Adrenal gland (tissue), 5 donors: Measurements from ENCODE around the gene TUBE1.

Experiments
- POLR2A ChIP-seq, 2 donors: fragments of 450-650 bp; IDR thresholded peaks; one replicate each; pipeline ENCODE4 v1.6.1; 2017; ENCODE audit warnings: antibody characterized with exemption in 2 of 2, mild to moderate bottlenecking in 2 of 2, moderate library complexity in 1 of 2
- TF ChIP-seq, protein P1 (sequence below), 6 experiments: fragments of 450-650 bp in 4 of 6; fragments of 200-600 bp in 2 of 6; sonication (generic) in 1 of 6; IDR thresholded peaks; 1 replicate in 5 of 6; 2 replicates in 1 of 6; pipeline versions ENCODE4 v1.5.1 to v1.8.0; 2016 to 2021; ENCODE audit warnings: antibody characterized with exemption in 6 of 6, mild to moderate bottlenecking in 2 of 6, moderate library complexity in 1 of 6
- donor health status: DM: no; HTN: no; CAD: no.

DNA sequence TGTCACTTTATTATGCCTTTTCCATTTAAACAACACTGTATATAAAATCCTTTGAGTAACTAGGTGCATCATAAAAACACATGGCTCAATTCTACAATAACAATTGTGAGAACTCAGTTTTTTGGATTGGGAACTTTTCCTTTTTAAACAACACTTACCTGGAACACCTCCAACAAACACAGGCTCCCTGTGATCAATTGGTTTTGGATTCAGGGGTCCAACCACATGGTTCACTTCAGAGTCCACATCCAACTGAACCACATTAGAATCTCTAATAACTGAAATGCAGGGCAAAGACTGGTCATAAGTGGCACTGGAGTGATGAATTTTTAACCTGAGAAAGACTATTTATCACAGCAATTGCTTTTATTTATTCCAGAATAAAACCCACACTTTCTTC is 26.6 kb upstream of the TUBE1 start:
- TF ChIP-seq, protein P1, sequence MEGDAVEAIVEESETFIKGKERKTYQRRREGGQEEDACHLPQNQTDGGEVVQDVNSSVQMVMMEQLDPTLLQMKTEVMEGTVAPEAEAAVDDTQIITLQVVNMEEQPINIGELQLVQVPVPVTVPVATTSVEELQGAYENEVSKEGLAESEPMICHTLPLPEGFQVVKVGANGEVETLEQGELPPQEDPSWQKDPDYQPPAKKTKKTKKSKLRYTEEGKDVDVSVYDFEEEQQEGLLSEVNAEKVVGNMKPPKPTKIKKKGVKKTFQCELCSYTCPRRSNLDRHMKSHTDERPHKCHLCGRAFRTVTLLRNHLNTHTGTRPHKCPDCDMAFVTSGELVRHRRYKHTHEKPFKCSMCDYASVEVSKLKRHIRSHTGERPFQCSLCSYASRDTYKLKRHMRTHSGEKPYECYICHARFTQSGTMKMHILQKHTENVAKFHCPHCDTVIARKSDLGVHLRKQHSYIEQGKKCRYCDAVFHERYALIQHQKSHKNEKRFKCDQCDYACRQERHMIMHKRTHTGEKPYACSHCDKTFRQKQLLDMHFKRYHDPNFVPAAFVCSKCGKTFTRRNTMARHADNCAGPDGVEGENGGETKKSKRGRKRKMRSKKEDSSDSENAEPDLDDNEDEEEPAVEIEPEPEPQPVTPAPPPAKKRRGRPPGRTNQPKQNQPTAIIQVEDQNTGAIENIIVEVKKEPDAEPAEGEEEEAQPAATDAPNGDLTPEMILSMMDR (IDR thresholded peaks at IDR 0.05): no peak
- TF ChIP-seq POLR2A (IDR thresholded peaks at IDR 0.05): no peak
